WTC11 (cell line): ENCODE results near the gene MRPS30. TPM values are rescaled to one million over a fixed set of nuclear protein-coding genes. Genes with fewer than 3 reads are reported as not detected.

Experiments used
- ATAC-seq: fragments of 200-7000 bp; cut with Tn5 transposase; 2 replicates; pipeline ENCODE4 v1.10.0; 2021; ENCODE audit warnings: mild to moderate bottlenecking, moderate library complexity
- Bru-seq: library from RNA; stranded (reverse); fragments of 400-500 nt; gene quantifications from one replicate; lab custom pipeline; 2021; lab: Mats Ljungman, UMichigan
- CTCF ChIA-PET: fragments of 300-600 bp; sonication (Branson Sonifier 250); formaldehyde crosslinking; loops from one replicate; lab custom pipeline; 2021; ENCODE audit warnings: antibody characterized with exemption; lab: Charles Lee
- POLR2A ChIA-PET: fragments of 350-600 bp; sonication (Branson Sonifier 250); formaldehyde crosslinking; loops from one replicate; lab custom pipeline; 2021; ENCODE audit warnings: antibody characterized with exemption; lab: Charles Lee
- DNase-seq: peaks from one replicate; pipeline ENCODE4 v3.0.0; 2021; ENCODE audit warnings: low spot score
- H3K27ac Mint-ChIP-seq: 2 replicates; pipeline ENCODE4 v1.8.0; 2021; ENCODE audit warnings: mixed read lengths
- H3K27me3 Mint-ChIP-seq: 2 replicates; pipeline ENCODE4 v1.8.0; 2021; ENCODE audit warnings: low read depth, mild to moderate bottlenecking, moderate library complexity, mixed read lengths
- H3K36me3 Mint-ChIP-seq: 2 replicates; pipeline ENCODE4 v1.8.0; 2021; ENCODE audit warnings: mixed read lengths
- H3K4me1 Mint-ChIP-seq: 2 replicates; pipeline ENCODE4 v1.8.0; 2022; ENCODE audit warnings: mixed read lengths
- H3K4me3 Mint-ChIP-seq: 2 replicates; pipeline ENCODE4 v1.8.0; 2021; ENCODE audit warnings: mild to moderate bottlenecking, moderate library complexity, mixed read lengths
- H3K9me3 Mint-ChIP-seq: 2 replicates; pipeline ENCODE4 v1.8.0; 2021; ENCODE audit warnings: mixed read lengths
- ATF1 ChIP-seq: sonication (generic); formaldehyde crosslinking; IDR thresholded peaks from 2 replicates; pipeline ENCODE4 v1.8.1; 2023; ENCODE audit warnings: mild to moderate bottlenecking, moderate library complexity, missing genetic modification reagents
- ATF6 ChIP-seq: sonication (generic); formaldehyde crosslinking; IDR thresholded peaks from 2 replicates; pipeline ENCODE4 v1.8.1; 2023; ENCODE audit warnings: mild to moderate bottlenecking, missing genetic modification reagents
- CBFB ChIP-seq: sonication (generic); formaldehyde crosslinking; IDR thresholded peaks from 2 replicates; pipeline ENCODE4 v1.8.1; 2022; ENCODE audit warnings: mild to moderate bottlenecking, low read depth, missing genetic modification reagents
- CDX4 ChIP-seq: fragments of 250-450 bp; sonication (Bioruptor Pico); IDR thresholded peaks from 2 replicates; pipeline ENCODE4 v1.9.0; 2021; ENCODE audit warnings: moderate library complexity, mild to moderate bottlenecking, inconsistent platforms, borderline replicate concordance
- CREM ChIP-seq: sonication (generic); formaldehyde crosslinking; IDR thresholded peaks from 2 replicates; pipeline ENCODE4 v1.8.1; 2022; ENCODE audit warnings: mild to moderate bottlenecking, missing genetic modification reagents, moderate library complexity
- CTCF ChIP-seq: fragments of 200-600 bp; IDR thresholded peaks from 2 replicates; pipeline ENCODE4 v1.8.0; 2022; ENCODE audit warnings: antibody characterized with exemption
- E2F4 ChIP-seq: sonication (generic); formaldehyde crosslinking; IDR thresholded peaks from 2 replicates; pipeline ENCODE4 v1.8.1; 2022; ENCODE audit warnings: low read depth, mild to moderate bottlenecking, moderate library complexity, missing genetic modification reagents, borderline replicate concordance
- FOXJ3 ChIP-seq: sonication (generic); formaldehyde crosslinking; IDR thresholded peaks from 2 replicates; pipeline ENCODE4 v1.9.0; 2021; ENCODE audit warnings: missing genetic modification reagents, mild to moderate bottlenecking, borderline replicate concordance
- JUN ChIP-seq: sonication (generic); formaldehyde crosslinking; IDR thresholded peaks from 2 replicates; pipeline ENCODE4 v1.8.0; 2023; ENCODE audit warnings: mild to moderate bottlenecking, missing genetic modification reagents
- MXD4 ChIP-seq: fragments of 250-450 bp; sonication (Bioruptor Pico); IDR thresholded peaks from 2 replicates; pipeline ENCODE4 v1.8.0; 2021; ENCODE audit warnings: mild to moderate bottlenecking, moderate library complexity, borderline replicate concordance
- NFYB ChIP-seq: sonication (generic); formaldehyde crosslinking; conservative IDR thresholded peaks from 2 replicates; pipeline ENCODE4 v1.8.0; 2022; ENCODE audit warnings: low read depth, missing genetic modification reagents
- NR2C2 ChIP-seq: sonication (generic); formaldehyde crosslinking; IDR thresholded peaks from 2 replicates; pipeline ENCODE4 v1.8.0; 2022; ENCODE audit warnings: mild to moderate bottlenecking, missing genetic modification reagents
- PRRX2 ChIP-seq: fragments of 250-450 bp; sonication (Bioruptor Pico); IDR thresholded peaks from 2 replicates; pipeline ENCODE4 v1.8.0; 2021; ENCODE audit warnings: mild to moderate bottlenecking
- RORB ChIP-seq: fragments of 250-450 bp; sonication (Bioruptor Pico); IDR thresholded peaks from 2 replicates; pipeline ENCODE4 v1.9.0; 2021; ENCODE audit warnings: mild to moderate bottlenecking
- SMAD4 ChIP-seq: sonication (generic); formaldehyde crosslinking; IDR thresholded peaks from 2 replicates; pipeline ENCODE4 v1.8.0; 2022; ENCODE audit warnings: mild to moderate bottlenecking, missing genetic modification reagents
- SOX15 ChIP-seq: fragments of 250-450 bp; sonication (Bioruptor Pico); IDR thresholded peaks from 2 replicates; pipeline ENCODE4 v1.9.0; 2021; ENCODE audit warnings: mild to moderate bottlenecking
- STAT6 ChIP-seq: sonication (generic); formaldehyde crosslinking; conservative IDR thresholded peaks from 2 replicates; pipeline ENCODE4 v1.8.1; 2023; ENCODE audit warnings: mild to moderate bottlenecking, low read depth, missing genetic modification reagents, moderate library complexity
- TCF7 ChIP-seq: sonication (generic); formaldehyde crosslinking; IDR thresholded peaks from 2 replicates; pipeline ENCODE4 v1.8.0; 2022; ENCODE audit warnings: mild to moderate bottlenecking, low read depth, missing genetic modification reagents, moderate library complexity
- TEAD4 ChIP-seq: sonication (generic); formaldehyde crosslinking; IDR thresholded peaks from 2 replicates; pipeline ENCODE4 v1.8.0; 2022; ENCODE audit warnings: mild to moderate bottlenecking, missing genetic modification reagents
- TP53 ChIP-seq: sonication (generic); formaldehyde crosslinking; IDR thresholded peaks from 2 replicates; pipeline ENCODE4 v1.8.1; 2023; ENCODE audit warnings: mild to moderate bottlenecking, missing genetic modification reagents
- ZNF121 ChIP-seq: sonication (generic); formaldehyde crosslinking; IDR thresholded peaks from 2 replicates; pipeline ENCODE4 v1.8.0; 2023; ENCODE audit warnings: missing genetic modification reagents
- ZNF138 ChIP-seq: sonication (generic); formaldehyde crosslinking; conservative IDR thresholded peaks from 2 replicates; pipeline ENCODE4 v1.8.1; 2022; ENCODE audit warnings: mild to moderate bottlenecking, moderate library complexity, missing genetic modification reagents
- ZNF317 ChIP-seq: sonication (generic); formaldehyde crosslinking; IDR thresholded peaks from 2 replicates; pipeline ENCODE4 v1.8.1; 2023; ENCODE audit warnings: low read depth, mild to moderate bottlenecking, moderate library complexity, missing genetic modification reagents, borderline replicate concordance
- ZNF423 ChIP-seq: fragments of 250-450 bp; sonication (Bioruptor Pico); IDR thresholded peaks from 2 replicates; pipeline ENCODE4 v2.1.2; 2022; ENCODE audit warnings: mild to moderate bottlenecking, moderate library complexity
- ZNF425 ChIP-seq: fragments of 250-450 bp; sonication (Bioruptor Pico); conservative IDR thresholded peaks from 2 replicates; pipeline ENCODE4 v1.9.0; 2021; ENCODE audit warnings: mild to moderate bottlenecking
- ZNF671 ChIP-seq: fragments of 250-450 bp; sonication (Bioruptor Pico); IDR thresholded peaks from 2 replicates; pipeline ENCODE4 v1.8.0; 2021; ENCODE audit warnings: mild to moderate bottlenecking
- long read RNA-seq, 3 experiments: library from RNA in 1 of 3; library from capped mRNA in 1 of 3; library from polyadenylated mRNA in 1 of 3; unstranded in 2 of 3; stranded (forward) in 1 of 3; transcript quantifications; one replicate each; pipeline ENCODE4 v2.0.0, GENCODE V29; 2021
- total RNA-seq: library from RNA; stranded (reverse); gene quantifications from 3 replicates; pipeline ENCODE4 v1.2.3, GENCODE V29; 2021

Gene MRPS30
- total RNA-seq (78.3 to 83.9 TPM (median 82.5 TPM) in 3 replicates), Bru-seq, nascent RNA (percentile 98 among the genes with signal in this experiment)
- long read RNA-seq, experiment 1, transcript MRPS30-202 (5 exons, 1,678 nt) = major isoform, 352 of 387 reads
- long read RNA-seq, experiment 1, partial matches to known transcripts = 12 of 387 reads
- long read RNA-seq, experiment 1, other reads (novel, unspliced or antisense) = 23 of 387 reads
- long read RNA-seq, experiment 2, transcript MRPS30-202 (5 exons, 1,678 nt) = major isoform, 60 of 95 reads
- long read RNA-seq, experiment 2, partial matches to known transcripts = 6 of 95 reads
- long read RNA-seq, experiment 2, other reads (novel, unspliced or antisense) = 29 of 95 reads
- long read RNA-seq, experiment 3, transcript MRPS30-202 (5 exons, 1,678 nt) = major isoform, 107 of 111 reads
- long read RNA-seq, experiment 3, partial matches to known transcripts = 2 of 111 reads
- long read RNA-seq, experiment 3, other reads (novel, unspliced or antisense) = 2 of 111 reads

GRCh38 chr5:44808435-44809214 lies at the start of gene MRPS30:
MRPS30 (plus strand) TSS chr5:44808947; CDS start chr5:44808963, 16 bp downstream.
- Mint-ChIP-seq H3K4me1 (peaks cover 26% of the 10 kb centered on the region), H3K27ac (peak within 1 kb of the TSS; percentile 98), H3K36me3 (peaks cover 30% of the 10 kb centered on the region), H3K4me3 (peak within 1 kb of the TSS; percentile 98), H3K9me3 (no peaks in the 10 kb centered on the region), H3K27me3 (no peaks in the 10 kb centered on the region)
- ChIA-PET POLR2A (no interaction called here), CTCF (interaction anchor here (0.5 kb wide), 1 partner anchor 712 kb away, joined by 3 read pairs; no protein-coding TSS in a partner anchor)
- DNase-seq = peak; percentile 88
- ATAC-seq = peak; percentile 96
- TF ChIP-seq CDX4 (CRISPR knock-in tag) (no peak), ZNF138 (CRISPR knock-in tag) (no peak), FOXJ3 (CRISPR knock-in tag) (no peak), ZNF317 (no peak), SOX15 (CRISPR knock-in tag) (no peak), ZNF121 (CRISPR knock-in tag) (no peak), E2F4 (CRISPR knock-in tag) (0 out of 2 replicates have a peak, but pooled peaks have one; percentile 62), ZNF425 (CRISPR knock-in tag) (no peak), NFYB (CRISPR knock-in tag) (peak; percentile 70), CBFB (no peak), PRRX2 (CRISPR knock-in tag) (no peak), JUN (CRISPR knock-in tag) (no peak), ZNF671 (CRISPR knock-in tag) (no peak), SMAD4 (CRISPR knock-in tag) (no peak), ATF6 (CRISPR knock-in tag) (no peak), MXD4 (CRISPR knock-in tag) (no peak), ZNF423 (CRISPR knock-in tag) (no peak), RORB (no peak), TP53 (no peak), NR2C2 (CRISPR knock-in tag) (no peak), CREM (CRISPR knock-in tag) (no peak; the same call in 1 of the 2 replicates), ATF1 (CRISPR knock-in tag) (no peak), TCF7 (CRISPR knock-in tag) (no peak), CTCF (no peak), STAT6 (no peak), TEAD4 (CRISPR knock-in tag) (no peak)
